ENCODE results near the gene MBP. TPM values are rescaled to one million over a fixed set of nuclear protein-coding genes. Genes with fewer than 3 reads are reported as not detected.
A peak's percentile ranks its signal among the peaks of the same experiment; 100 is the strongest.

The MBP gene
- total and polyA plus RNA-seq, 2 of the 4 experiments (the other 2 are of a cell fraction), result 0.72 to 0.90 TPM

DNA sequence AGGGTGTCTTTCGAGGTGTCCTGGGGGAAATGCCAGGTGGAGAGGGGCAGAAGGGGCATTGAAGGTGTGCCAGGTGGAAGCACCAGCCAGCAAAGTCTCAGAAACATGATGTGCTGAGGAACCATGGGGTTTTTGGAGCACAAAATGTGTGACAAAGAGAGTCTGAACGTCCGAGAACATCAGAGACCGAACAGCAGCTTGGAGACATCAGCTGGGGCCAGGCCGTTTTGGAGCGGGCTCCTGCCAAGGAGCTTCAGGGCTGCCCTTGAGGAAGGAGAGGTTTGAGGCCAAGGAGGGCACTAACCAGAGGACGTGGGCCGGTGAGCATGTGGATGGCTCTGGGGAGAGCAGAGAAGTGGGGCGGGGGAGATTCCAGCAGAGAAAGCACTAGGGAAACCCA lies 5.3 kb upstream of the MBP start:
- no peaks in the 10 kb centered on the region for H3K79me1 ChIP-seq (ENCODE audit: low read depth in 1 of 2, low read length in 2 of 2)
- H4K5ac ChIP-seq (ENCODE audit: low read depth, low read length), result no peak overlapping the region
- H2AFZ ChIP-seq (replicated peaks; ENCODE audit: low read length, poor library complexity), result peak overlapping the region; percentile 17
- no peak overlapping the region for H3K27ac ChIP-seq (ENCODE audit: insufficient read depth, low read length)
- H3K36me3 ChIP-seq (ENCODE audit: control insufficient read depth, insufficient read depth, low read length), result no peaks in the 10 kb centered on the region
- no peak for ATAC-seq (ENCODE audit: low read depth)
- DNase-seq, result no peak
- H3K56ac ChIP-seq (ENCODE audit: extremely low read depth, insufficient read depth, low read length), result no peak overlapping the region
- WGBS, 2 experiments (ENCODE audit: extremely low coverage in 2 of 2, insufficient read length in 1 of 2), result 88% methylated on average over 5 of the region's 9 CpGs; no CpG with 5 or more reads in 1 of the 2 experiments
- ChIA-PET POLR2A (ENCODE audit: unreplicated experiment) (no interaction called here), CTCF (interaction anchor here (0.8 to 2.1 kb wide), 3 partner anchors 8 to 74 kb away, joined by 3 to 6 read pairs (median 3); no protein-coding TSS in a partner anchor)
- no peak overlapping the region for H4K91ac ChIP-seq (ENCODE audit: insufficient read depth, low read depth, low read length)
- H3K9me3 ChIP-seq (ENCODE audit: control insufficient read depth, insufficient read depth, low read length), result no peaks in the 10 kb centered on the region
- peaks cover 2% of the 10 kb centered on the region; the same call in 1 of the 2 replicates for H3K4me1 ChIP-seq (ENCODE audit: control insufficient read depth, insufficient read depth, low read length)
- no peak overlapping the region for H2AK9ac ChIP-seq (replicated peaks; ENCODE audit: low read depth, low read length, poor library complexity)
- H3K9ac ChIP-seq (ENCODE audit: low read depth, low read length), result no peak overlapping the region
- no peak overlapping the region for H3K4me2 ChIP-seq (ENCODE audit: low read depth, low read length)
- TF ChIP-seq RCOR1 (IDR thresholded peaks at IDR 0.05; ENCODE audit: insufficient replicate concordance, low read length) (no peak), FOS (IDR thresholded peaks at IDR 0.05; ENCODE audit: low read depth, low read length) (no peak), MAFK (IDR thresholded peaks at IDR 0.05; ENCODE audit: low read depth, low read length) (no peak), POLR2A (IDR thresholded peaks at IDR 0.05; ENCODE audit: low read depth, low read length) (no peak), NFE2L2 (IDR thresholded peaks at IDR 0.05; ENCODE audit: low read depth, low read length) (no peak), BHLHE40 (IDR thresholded peaks at IDR 0.05; ENCODE audit: low read depth, low read length) (no peak), MXI1 (IDR thresholded peaks at IDR 0.05; ENCODE audit: borderline replicate concordance, low read depth, low read length) (no peak), RFX5 (IDR thresholded peaks at IDR 0.05; ENCODE audit: low read depth, low read length) (no peak), MAZ (IDR thresholded peaks at IDR 0.05; ENCODE audit: borderline replicate concordance, low read depth, low read length) (no peak), CEBPB (IDR thresholded peaks at IDR 0.05; ENCODE audit: low read depth, low read length) (no peak), SMC3 (IDR thresholded peaks at IDR 0.05; ENCODE audit: low read depth, low read length) (no peak), CHD1 (IDR thresholded peaks at IDR 0.05; ENCODE audit: low read depth, low read length) (no peak), RAD21 (IDR thresholded peaks at IDR 0.05; ENCODE audit: low read length) (no peak)
- TF ChIP-seq, protein P1, sequence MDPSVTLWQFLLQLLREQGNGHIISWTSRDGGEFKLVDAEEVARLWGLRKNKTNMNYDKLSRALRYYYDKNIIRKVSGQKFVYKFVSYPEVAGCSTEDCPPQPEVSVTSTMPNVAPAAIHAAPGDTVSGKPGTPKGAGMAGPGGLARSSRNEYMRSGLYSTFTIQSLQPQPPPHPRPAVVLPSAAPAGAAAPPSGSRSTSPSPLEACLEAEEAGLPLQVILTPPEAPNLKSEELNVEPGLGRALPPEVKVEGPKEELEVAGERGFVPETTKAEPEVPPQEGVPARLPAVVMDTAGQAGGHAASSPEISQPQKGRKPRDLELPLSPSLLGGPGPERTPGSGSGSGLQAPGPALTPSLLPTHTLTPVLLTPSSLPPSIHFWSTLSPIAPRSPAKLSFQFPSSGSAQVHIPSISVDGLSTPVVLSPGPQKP (IDR thresholded peaks at IDR 0.05; ENCODE audit: borderline replicate concordance, low read depth, low read length), result no peak
- TF ChIP-seq, protein P2, sequence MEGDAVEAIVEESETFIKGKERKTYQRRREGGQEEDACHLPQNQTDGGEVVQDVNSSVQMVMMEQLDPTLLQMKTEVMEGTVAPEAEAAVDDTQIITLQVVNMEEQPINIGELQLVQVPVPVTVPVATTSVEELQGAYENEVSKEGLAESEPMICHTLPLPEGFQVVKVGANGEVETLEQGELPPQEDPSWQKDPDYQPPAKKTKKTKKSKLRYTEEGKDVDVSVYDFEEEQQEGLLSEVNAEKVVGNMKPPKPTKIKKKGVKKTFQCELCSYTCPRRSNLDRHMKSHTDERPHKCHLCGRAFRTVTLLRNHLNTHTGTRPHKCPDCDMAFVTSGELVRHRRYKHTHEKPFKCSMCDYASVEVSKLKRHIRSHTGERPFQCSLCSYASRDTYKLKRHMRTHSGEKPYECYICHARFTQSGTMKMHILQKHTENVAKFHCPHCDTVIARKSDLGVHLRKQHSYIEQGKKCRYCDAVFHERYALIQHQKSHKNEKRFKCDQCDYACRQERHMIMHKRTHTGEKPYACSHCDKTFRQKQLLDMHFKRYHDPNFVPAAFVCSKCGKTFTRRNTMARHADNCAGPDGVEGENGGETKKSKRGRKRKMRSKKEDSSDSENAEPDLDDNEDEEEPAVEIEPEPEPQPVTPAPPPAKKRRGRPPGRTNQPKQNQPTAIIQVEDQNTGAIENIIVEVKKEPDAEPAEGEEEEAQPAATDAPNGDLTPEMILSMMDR (conservative IDR thresholded peaks at IDR 0.05; ENCODE audit: low read depth, low read length), result no peak
- TF ChIP-seq, protein P3, sequence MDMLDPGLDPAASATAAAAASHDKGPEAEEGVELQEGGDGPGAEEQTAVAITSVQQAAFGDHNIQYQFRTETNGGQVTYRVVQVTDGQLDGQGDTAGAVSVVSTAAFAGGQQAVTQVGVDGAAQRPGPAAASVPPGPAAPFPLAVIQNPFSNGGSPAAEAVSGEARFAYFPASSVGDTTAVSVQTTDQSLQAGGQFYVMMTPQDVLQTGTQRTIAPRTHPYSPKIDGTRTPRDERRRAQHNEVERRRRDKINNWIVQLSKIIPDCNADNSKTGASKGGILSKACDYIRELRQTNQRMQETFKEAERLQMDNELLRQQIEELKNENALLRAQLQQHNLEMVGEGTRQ (IDR thresholded peaks at IDR 0.05; ENCODE audit: low read depth, low read length), result no peak
- no peak overlapping the region for H3K4ac ChIP-seq (ENCODE audit: low read depth, low read length)
- H3K18ac ChIP-seq (ENCODE audit: low read depth, low read length), result no peak overlapping the region
- no peak overlapping the region for H2AK5ac ChIP-seq (ENCODE audit: low read depth, low read length)
- intact Hi-C loops (cut with micrococcal nuclease), result no loop called here
- dilution Hi-C loops (cut with HindIII; ENCODE audit: low sequenced_read_pairs, unreplicated experiment), result no loop called here
- no peak overlapping the region for H3K23ac ChIP-seq (ENCODE audit: low read depth, low read length)
- no peak overlapping the region for H2BK15ac ChIP-seq (ENCODE audit: low read depth, low read length)
- H3K4me3 ChIP-seq (ENCODE audit: insufficient read depth, low read depth, low read length), result no peak overlapping the region
- in situ Hi-C loops (cut with MboI; ENCODE audit: low sequenced_read_pairs), result no loop called here
- H3K27me3 ChIP-seq (ENCODE audit: control insufficient read depth, insufficient read depth, low read length), result 0 out of 2 replicates have a peak, but pooled peaks cover 2% of the 10 kb centered on the region
- H3K9me1 ChIP-seq (ENCODE audit: insufficient read depth, low read length), result no peaks in the 10 kb centered on the region
- no peaks in the 10 kb centered on the region for H4K20me1 ChIP-seq (ENCODE audit: insufficient read depth, low read length)
- BruUV-seq (replicated peaks), result no TSS peak
- no peak overlapping the region for H2BK20ac ChIP-seq (ENCODE audit: low read depth, low read length)
- no peak overlapping the region for H2BK120ac ChIP-seq (ENCODE audit: low read depth, low read length)
- no peak overlapping the region for H2BK5ac ChIP-seq (ENCODE audit: low read depth, low read length, poor library complexity, severe bottlenecking)
- H3K14ac ChIP-seq (replicated peaks; ENCODE audit: low read depth, low read length), result no peak overlapping the region
- no peak overlapping the region for H4K8ac ChIP-seq (ENCODE audit: low read depth in 2 of 2, low read length in 2 of 2)

All from IMR-90 (cell line).